IMR-90 (cell line): ENCODE measurements around the gene SLF2.

ENCODE experiments used
- BHLHE40 ChIP-seq: fragments of 150-350 bp; IDR thresholded peaks from 2 replicates; pipeline ENCODE4 v1.6.1; 2016; ENCODE audit warnings: mild to moderate bottlenecking, low read depth, low read length
- CHD1 ChIP-seq: IDR thresholded peaks from 2 replicates; pipeline ENCODE4 v1.6.1; 2012; ENCODE audit warnings: low read depth, low read length, improper control_type of control experiment
- ELK1 ChIP-seq: fragments of 150-350 bp; IDR thresholded peaks from 2 replicates; pipeline ENCODE4 v1.6.1; 2016; ENCODE audit warnings: low read depth, mild to moderate bottlenecking, low read length, moderate library complexity, borderline replicate concordance
- FOS ChIP-seq: fragments of 150-350 bp; IDR thresholded peaks from 2 replicates; pipeline ENCODE4 v1.6.1; 2016; ENCODE audit warnings: low read depth, low read length
- MAFK ChIP-seq: IDR thresholded peaks from 2 replicates; pipeline ENCODE4 v1.6.1; 2012; ENCODE audit warnings: low read depth, low read length, improper control_type of control experiment
- MAZ ChIP-seq: IDR thresholded peaks from 2 replicates; pipeline ENCODE4 v1.6.1; 2012; ENCODE audit warnings: low read depth, mild to moderate bottlenecking, low read length, improper control_type of control experiment, moderate library complexity, borderline replicate concordance
- POLR2A ChIP-seq: IDR thresholded peaks from 2 replicates; pipeline ENCODE4 v1.6.1; 2012; ENCODE audit warnings: mild to moderate bottlenecking, low read depth, low read length
- SMC3 ChIP-seq: fragments of 150-350 bp; IDR thresholded peaks from 2 replicates; pipeline ENCODE4 v1.6.1; 2016; ENCODE audit warnings: low read depth, mild to moderate bottlenecking, antibody characterized with exemption, low read length, moderate library complexity
- TF ChIP-seq, protein P1 (sequence below): conservative IDR thresholded peaks from 2 replicates; pipeline ENCODE4 v1.5.1; 2012; ENCODE audit warnings: mild to moderate bottlenecking, low read depth, low read length, improper control_type of control experiment

DNA sequence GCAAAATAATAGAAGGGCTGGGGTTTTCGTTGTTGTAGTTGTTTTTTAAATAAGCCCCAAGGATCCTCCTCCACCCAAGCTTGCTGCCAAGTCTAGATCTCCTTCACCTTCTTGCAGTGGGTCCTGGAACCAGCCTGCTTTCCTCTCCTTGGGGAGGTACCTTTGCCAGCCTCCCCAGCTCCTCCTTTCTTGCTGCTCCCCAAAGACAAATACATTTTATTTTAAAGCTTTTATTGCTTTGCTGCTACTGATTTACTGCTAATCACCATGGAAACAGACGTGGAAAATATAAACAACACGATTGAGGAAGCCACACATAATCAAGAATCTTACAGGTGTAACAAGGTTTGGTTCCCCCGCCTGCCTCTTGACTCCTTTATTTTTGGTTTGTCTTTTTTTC is 17.4 kb upstream of the SLF2 start:
- TF ChIP-seq FOS (no peak), MAFK (no peak), POLR2A (no peak), CHD1 (no peak), SMC3 (no peak), ELK1 (no peak), BHLHE40 (no peak), MAZ (no peak)
- TF ChIP-seq, protein P1, sequence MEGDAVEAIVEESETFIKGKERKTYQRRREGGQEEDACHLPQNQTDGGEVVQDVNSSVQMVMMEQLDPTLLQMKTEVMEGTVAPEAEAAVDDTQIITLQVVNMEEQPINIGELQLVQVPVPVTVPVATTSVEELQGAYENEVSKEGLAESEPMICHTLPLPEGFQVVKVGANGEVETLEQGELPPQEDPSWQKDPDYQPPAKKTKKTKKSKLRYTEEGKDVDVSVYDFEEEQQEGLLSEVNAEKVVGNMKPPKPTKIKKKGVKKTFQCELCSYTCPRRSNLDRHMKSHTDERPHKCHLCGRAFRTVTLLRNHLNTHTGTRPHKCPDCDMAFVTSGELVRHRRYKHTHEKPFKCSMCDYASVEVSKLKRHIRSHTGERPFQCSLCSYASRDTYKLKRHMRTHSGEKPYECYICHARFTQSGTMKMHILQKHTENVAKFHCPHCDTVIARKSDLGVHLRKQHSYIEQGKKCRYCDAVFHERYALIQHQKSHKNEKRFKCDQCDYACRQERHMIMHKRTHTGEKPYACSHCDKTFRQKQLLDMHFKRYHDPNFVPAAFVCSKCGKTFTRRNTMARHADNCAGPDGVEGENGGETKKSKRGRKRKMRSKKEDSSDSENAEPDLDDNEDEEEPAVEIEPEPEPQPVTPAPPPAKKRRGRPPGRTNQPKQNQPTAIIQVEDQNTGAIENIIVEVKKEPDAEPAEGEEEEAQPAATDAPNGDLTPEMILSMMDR, result no peak
